ENCODE data around the gene BCAS3. TPM values are rescaled to one million over a fixed set of nuclear protein-coding genes. Genes with fewer than 3 reads are reported as not detected.

Gene BCAS3
- total and polyA plus RNA-seq, 10 donors: 3.7 to 56.0 (median 42.3) TPM

GRCh38 chr17:61282377-61282776, 604.7 kb downstream of the BCAS3 start:
- Histone ChIP-seq H3K36me3 (no peaks in the 10 kb centered on the region), H3K27me3 (replicated peaks in 1 of 7) (no peaks in the 10 kb centered on the region), H3K9me3 (no peaks in the 10 kb centered on the region), H3K4me1 (no peaks in the 10 kb centered on the region), H3K27ac (no peak overlapping the region), H3K4me3 (no peak overlapping the region)
- intact Hi-C loops (cut with DNase I; ENCODE audit: low total_unique reads): no loop called here
- no peak for DNase-seq
- TF ChIP-seq POLR2A (IDR thresholded peaks at IDR 0.05) (no peak), POLR2AphosphoS5 (IDR thresholded peaks at IDR 0.05) (no peak)
- TF ChIP-seq, protein P1, sequence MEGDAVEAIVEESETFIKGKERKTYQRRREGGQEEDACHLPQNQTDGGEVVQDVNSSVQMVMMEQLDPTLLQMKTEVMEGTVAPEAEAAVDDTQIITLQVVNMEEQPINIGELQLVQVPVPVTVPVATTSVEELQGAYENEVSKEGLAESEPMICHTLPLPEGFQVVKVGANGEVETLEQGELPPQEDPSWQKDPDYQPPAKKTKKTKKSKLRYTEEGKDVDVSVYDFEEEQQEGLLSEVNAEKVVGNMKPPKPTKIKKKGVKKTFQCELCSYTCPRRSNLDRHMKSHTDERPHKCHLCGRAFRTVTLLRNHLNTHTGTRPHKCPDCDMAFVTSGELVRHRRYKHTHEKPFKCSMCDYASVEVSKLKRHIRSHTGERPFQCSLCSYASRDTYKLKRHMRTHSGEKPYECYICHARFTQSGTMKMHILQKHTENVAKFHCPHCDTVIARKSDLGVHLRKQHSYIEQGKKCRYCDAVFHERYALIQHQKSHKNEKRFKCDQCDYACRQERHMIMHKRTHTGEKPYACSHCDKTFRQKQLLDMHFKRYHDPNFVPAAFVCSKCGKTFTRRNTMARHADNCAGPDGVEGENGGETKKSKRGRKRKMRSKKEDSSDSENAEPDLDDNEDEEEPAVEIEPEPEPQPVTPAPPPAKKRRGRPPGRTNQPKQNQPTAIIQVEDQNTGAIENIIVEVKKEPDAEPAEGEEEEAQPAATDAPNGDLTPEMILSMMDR (IDR thresholded peaks at IDR 0.05 in 8 of 11, conservative IDR thresholded peaks at IDR 0.05 in 3 of 11): no peak
- whole genome bisulfite sequencing, 5 donors: 50 to 66% (median 58%) methylated on average over 3 of the region's 3 CpGs

GRCh38 chr17:61283043-61283442, 605.4 kb downstream of the BCAS3 start:
- intact Hi-C loops (cut with DNase I; ENCODE audit: low total_unique reads): no loop called here
- Histone ChIP-seq H3K27me3 (replicated peaks in 1 of 7) (no peaks in the 10 kb centered on the region), H3K9me3 (no peaks in the 10 kb centered on the region), H3K4me1 (no peaks in the 10 kb centered on the region), H3K36me3 (no peaks in the 10 kb centered on the region), H3K27ac (no peak overlapping the region), H3K4me3 (no peak overlapping the region)
- 93 to 97% (median 95%) methylated on average over 6 of the region's 6 CpGs for WGBS, 5 donors
- no peak for DNase-seq
- no peak for TF ChIP-seq POLR2A (IDR thresholded peaks at IDR 0.05)

- Histone ChIP-seq H3K4me1 (no peaks in the 10 kb centered on the region), H3K4me3 (no peak overlapping the region), H3K27me3 (replicated peaks in 1 of 7) (no peaks in the 10 kb centered on the region), H3K27ac (no peak overlapping the region), H3K36me3 (no peaks in the 10 kb centered on the region), H3K9me3 (no peaks in the 10 kb centered on the region)
- 93 to 98% (median 96%) methylated on average over 10 of the region's 10 CpGs for WGBS, 5 donors
- DNase-seq: no peak
- intact Hi-C loops (cut with DNase I; ENCODE audit: low total_unique reads): no loop called here
- no peak for TF ChIP-seq POLR2AphosphoS5 (IDR thresholded peaks at IDR 0.05)
- TF ChIP-seq, protein P1 (IDR thresholded peaks at IDR 0.05 in 8 of 11, conservative IDR thresholded peaks at IDR 0.05 in 3 of 11): no peak
- no peak for TF ChIP-seq POLR2A (IDR thresholded peaks at IDR 0.05)
Measured at GRCh38 chr17:61284174-61284573, 606.5 kb downstream of the BCAS3 start.

DNA sequence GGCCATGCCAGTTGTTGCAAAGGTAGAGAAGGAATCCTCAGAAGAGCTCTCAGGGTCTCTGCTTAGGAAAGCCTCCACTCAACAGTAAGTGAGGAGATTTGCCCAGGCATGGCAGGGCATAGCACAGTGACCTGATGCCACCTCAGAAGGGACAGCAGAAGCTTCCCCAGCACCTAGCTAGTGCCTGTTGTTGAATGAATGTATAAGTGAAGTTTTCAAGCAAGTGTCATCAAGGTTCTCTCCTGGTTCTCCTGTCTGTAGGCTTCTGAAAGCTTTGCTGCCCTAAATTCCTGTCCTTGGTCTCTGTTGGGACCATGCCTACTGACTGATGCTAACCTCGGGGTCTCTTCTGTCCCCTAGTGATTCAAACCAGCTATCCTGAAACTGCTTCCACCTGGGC, 607.1 kb downstream of the BCAS3 start:
- intact Hi-C loops (cut with DNase I; ENCODE audit: low total_unique reads): no loop called here
- TF ChIP-seq, protein P1 (IDR thresholded peaks at IDR 0.05 in 8 of 11, conservative IDR thresholded peaks at IDR 0.05 in 3 of 11): no peak
- TF ChIP-seq POLR2A (IDR thresholded peaks at IDR 0.05): no peak
- TF ChIP-seq POLR2AphosphoS5 (IDR thresholded peaks at IDR 0.05): no peak
- 60 to 94% (median 76%) methylated on average over 1 of the region's 1 CpG for whole genome bisulfite sequencing, 5 donors

More for the DNA sequence above, 607.1 kb downstream of the BCAS3 start:
- Histone ChIP-seq H3K9me3 (no peaks in the 10 kb centered on the region), H3K27ac (no peak overlapping the region), H3K36me3 (no peaks in the 10 kb centered on the region), H3K4me1 (no peaks in the 10 kb centered on the region), H3K27me3 (replicated peaks in 1 of 7) (no peaks in the 10 kb centered on the region), H3K4me3 (no peak overlapping the region)
- no peak for DNase-seq

All from spleen (tissue), 11 donors.